DMS53 treated with DMSO at 0.1 percent for 48 hours (cell line): ENCODE data around the gene SH3PXD2A.

Experiments used
- DNase-seq: peaks from one replicate; lab custom pipeline; 2025; ENCODE audit not compliant: unreplicated experiment; lab: John Stamatoyannopoulos, UW

Gene SH3PXD2A

GRCh38 chr10:103879409-103879808 is 24.0 kb upstream of the SH3PXD2A start:
- DNase-seq = no peak

GRCh38 chr10:103877861-103878260 is 22.5 kb upstream of the SH3PXD2A start:
- no peak for DNase-seq

- no peak for DNase-seq
Observed at GRCh38 chr10:103876155-103876554, 20.8 kb upstream of the SH3PXD2A start.

GRCh38 chr10:103874730-103875129 is 19.4 kb upstream of the SH3PXD2A start:
- no peak for DNase-seq

- DNase-seq = no peak
Observed at GRCh38 chr10:103872137-103872931, 17.0 kb upstream of the SH3PXD2A start.

- no peak for DNase-seq
Observed at GRCh38 chr10:103871006-103871405, 15.6 kb upstream of the SH3PXD2A start.

GRCh38 chr10:103870516-103870915 is 15.1 kb upstream of the SH3PXD2A start:
- DNase-seq = no peak

- DNase-seq = no peak
Observed at GRCh38 chr10:103869336-103869735, 14.0 kb upstream of the SH3PXD2A start.

- no peak for DNase-seq
Observed at GRCh38 chr10:103868200-103868599, 12.8 kb upstream of the SH3PXD2A start.

- DNase-seq = no peak
Observed at GRCh38 chr10:103861505-103861904, 6.1 kb upstream of the SH3PXD2A start.

- DNase-seq = peak; percentile 62
Observed at GRCh38 chr10:103859161-103860086, 4.0 kb upstream of the SH3PXD2A start.

GRCh38 chr10:103858360-103858759 is 3.0 kb upstream of the SH3PXD2A start:
- DNase-seq = no peak

GRCh38 chr10:103856797-103857170 is 1.4 kb upstream of the SH3PXD2A start:
- DNase-seq = no peak

GRCh38 chr10:103855852-103856796 is 748 bp upstream of the SH3PXD2A start:
- DNase-seq = no peak

GRCh38 chr10:103854686-103855391 is 537 bp downstream of the SH3PXD2A start:
- DNase-seq = no peak

GRCh38 chr10:103854265-103854685 is 1.1 kb downstream of the SH3PXD2A start:
- no peak for DNase-seq

GRCh38 chr10:103853428-103854264 is 1.7 kb downstream of the SH3PXD2A start:
- DNase-seq = no peak

- DNase-seq = no peak
Observed at GRCh38 chr10:103852856-103853255, 2.5 kb downstream of the SH3PXD2A start.

GRCh38 chr10:103852189-103852711 is 3.1 kb downstream of the SH3PXD2A start:
- no peak for DNase-seq
